Measurements from ENCODE around the gene CLDND2.

Gene CLDND2

GRCh38 chr19:51354742-51355148 lies 14.1 kb downstream of the CLDND2 start:
- DNase-seq (ENCODE audit: low read depth in 2 of 2) = no peak

GRCh38 chr19:51354103-51354741 lies 14.6 kb downstream of the CLDND2 start:
- no peak for DNase-seq (ENCODE audit: low read depth in 2 of 2)

DNA sequence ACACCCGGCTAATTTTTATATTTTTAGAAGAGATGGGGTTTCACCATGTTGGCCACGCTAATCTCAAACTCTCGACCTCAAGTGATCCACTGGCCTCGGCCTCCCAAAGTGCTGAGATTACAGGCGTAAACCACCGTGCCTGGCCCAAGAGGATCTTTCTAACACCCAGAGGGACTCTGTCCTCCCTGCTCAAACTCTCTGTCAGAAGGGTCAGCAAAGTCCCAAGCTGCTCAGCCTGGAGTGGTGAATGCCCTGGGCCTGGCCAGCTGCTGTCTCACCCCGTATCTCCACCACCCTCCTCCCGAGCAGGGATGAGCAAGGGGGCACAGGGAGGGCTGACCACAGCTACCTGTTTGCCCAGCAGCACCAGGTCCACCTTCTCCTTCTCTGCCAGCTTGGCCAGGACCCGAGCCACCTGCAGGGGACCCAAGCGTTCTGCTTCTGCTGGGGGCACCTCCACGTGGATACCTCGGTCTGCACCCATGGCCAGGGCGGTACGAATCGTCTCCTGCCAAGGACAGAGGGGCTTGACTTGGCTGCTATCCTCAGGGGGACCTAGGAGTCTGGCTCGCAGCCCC lies 15.9 kb downstream of the CLDND2 start:
- no peak for DNase-seq (ENCODE audit: low read depth in 2 of 2)

GRCh38 chr19:51351266-51351990 lies 17.4 kb downstream of the CLDND2 start:
- no peak for DNase-seq (ENCODE audit: low read depth in 2 of 2)

DNA sequence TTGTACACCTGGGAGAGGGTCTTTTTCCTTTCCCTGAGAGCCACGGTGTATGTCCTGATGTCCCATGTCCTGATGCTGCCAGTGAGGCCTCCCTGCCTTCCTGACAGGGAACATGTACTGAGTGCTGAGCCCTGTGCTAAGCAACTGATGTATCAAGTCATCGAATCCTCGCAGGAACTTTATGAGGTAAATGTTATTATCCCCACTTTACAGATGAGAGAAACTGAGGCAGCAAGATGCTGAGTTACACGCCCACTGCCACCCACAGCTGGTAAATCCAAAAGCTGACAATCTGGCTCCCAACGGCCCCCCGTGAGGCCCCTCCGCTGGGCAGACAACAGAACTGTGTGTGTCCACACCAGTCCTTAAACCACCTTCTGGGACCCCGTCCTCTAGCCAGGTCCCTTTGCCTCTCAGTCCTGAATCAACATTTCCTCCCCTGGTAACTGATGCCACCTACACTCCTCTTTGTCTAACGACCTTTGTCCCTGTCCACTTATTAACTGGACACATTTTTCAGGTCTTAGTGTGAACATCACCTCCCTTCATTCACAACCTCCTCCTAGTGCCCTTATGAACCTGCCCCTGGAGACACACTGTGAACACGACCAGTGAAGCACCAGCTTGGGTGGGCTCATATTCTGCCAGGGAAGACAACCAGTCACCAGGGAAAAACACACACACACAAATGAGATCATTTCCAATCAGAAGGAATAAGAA lies 21.4 kb downstream of the CLDND2 start:
- DNase-seq (ENCODE audit: low read depth in 2 of 2) = no peak

- DNase-seq (ENCODE audit: low read depth in 2 of 2) = no peak
Observed at GRCh38 chr19:51346742-51347141, 22.1 kb downstream of the CLDND2 start.

GRCh38 chr19:51345076-51345620 lies 23.7 kb downstream of the CLDND2 start:
- DNase-seq (ENCODE audit: low read depth in 2 of 2) = no peak

DNA sequence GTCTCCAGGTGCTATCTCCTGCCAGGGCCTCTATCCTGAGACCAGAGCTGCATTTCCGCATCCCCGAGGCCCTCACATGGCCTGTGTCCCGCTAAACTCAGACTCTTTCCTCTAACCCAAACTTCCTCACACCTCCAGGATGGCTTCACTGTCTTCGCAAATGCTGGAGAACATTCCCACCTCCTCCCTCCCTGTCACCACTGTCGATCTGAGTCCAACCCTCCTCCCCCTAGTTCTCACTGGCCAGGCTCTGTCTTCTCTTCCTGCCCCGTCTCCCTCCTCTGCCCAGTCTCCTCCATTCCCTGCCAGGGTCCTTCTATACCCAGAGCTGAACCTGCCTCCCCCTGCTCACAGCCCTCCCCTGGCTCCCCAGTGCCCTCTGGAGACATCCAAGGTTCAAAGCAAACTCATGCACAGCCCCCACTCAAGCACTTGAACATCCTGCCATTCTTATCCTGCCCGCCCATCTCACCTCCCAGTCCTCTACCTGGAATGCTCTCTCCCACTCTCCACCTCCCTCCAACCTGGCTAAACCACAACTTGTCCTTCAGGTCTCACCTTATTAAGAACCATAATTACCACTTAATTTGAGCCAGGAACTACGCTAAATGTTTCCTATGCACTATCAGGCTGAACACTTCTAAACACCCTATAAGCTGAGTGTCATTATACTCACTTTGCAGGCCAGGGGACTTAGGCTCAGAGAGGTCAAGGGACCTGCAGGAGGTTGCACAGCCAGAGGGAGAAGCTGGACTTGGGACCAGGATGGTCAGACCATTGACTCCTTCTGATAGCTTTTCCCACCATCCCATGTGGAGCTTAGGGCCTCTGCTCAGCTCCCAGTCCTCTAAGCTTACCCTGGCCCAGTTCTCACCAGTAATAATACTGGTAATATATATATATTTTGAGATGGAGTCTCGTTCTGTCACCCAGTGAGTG lies 25.9 kb downstream of the CLDND2 start:
- no peak for DNase-seq (ENCODE audit: low read depth in 2 of 2)

GRCh38 chr19:51341976-51342580 lies 26.7 kb downstream of the CLDND2 start, which contains the start of gene VSIG10L:
Gene VSIG10L, minus strand, starts transcription at chr19:51342139. Its CDS starts 15 bp downstream, at chr19:51342124.
- no peak for DNase-seq (ENCODE audit: low read depth in 2 of 2)

GRCh38 chr19:51341066-51341465 lies 27.7 kb downstream of the CLDND2 start:
- no peak for DNase-seq (ENCODE audit: low read depth in 2 of 2)

GRCh38 chr19:51339687-51340656 lies 28.8 kb downstream of the CLDND2 start:
- peak; percentile 91 for DNase-seq (ENCODE audit: low read depth in 2 of 2)

- DNase-seq (ENCODE audit: low read depth in 2 of 2) = no peak
Observed at GRCh38 chr19:51339313-51339686, 29.5 kb downstream of the CLDND2 start.

DNA sequence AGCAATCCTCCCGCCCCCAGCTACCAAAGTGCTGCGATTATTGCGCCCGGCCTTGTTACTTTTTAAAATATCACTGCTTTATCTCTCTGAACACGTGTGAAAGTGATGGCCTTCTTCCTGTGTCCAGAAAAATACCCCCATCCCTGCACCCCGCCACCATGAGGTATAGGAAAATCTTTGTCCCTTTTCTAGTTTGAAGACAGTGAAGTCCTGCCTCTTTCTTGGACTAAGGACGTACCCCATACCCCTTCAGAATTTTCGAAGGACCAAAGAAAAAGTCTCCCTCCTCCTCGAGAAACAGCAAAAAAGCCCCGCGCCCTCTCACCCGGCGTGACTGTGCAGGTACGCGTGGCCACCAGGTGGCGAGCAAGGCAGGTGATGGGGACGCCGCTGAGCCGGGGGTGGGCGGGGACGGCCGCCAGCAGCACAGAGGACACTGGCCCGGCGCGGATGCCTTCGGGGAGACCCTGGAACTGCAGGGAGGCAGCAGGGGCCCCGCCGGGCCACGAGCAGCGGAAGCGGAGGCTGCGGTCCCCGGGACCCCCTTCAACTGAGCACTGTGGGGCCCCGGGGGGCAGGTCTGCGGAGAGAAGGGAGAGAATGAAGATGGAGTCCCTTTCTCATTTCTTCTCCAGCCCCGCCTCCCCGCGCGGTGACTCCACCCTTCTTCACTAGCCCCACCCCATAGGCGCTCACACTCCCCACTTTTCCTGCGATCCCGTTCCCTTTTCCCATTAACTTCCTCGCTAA lies 30.1 kb downstream of the CLDND2 start:
- peak; percentile 42 to 48 for DNase-seq (ENCODE audit: low read depth in 2 of 2)

- DNase-seq (ENCODE audit: low read depth in 2 of 2) = no peak
Observed at GRCh38 chr19:51337861-51338562, 30.8 kb downstream of the CLDND2 start.

DNA sequence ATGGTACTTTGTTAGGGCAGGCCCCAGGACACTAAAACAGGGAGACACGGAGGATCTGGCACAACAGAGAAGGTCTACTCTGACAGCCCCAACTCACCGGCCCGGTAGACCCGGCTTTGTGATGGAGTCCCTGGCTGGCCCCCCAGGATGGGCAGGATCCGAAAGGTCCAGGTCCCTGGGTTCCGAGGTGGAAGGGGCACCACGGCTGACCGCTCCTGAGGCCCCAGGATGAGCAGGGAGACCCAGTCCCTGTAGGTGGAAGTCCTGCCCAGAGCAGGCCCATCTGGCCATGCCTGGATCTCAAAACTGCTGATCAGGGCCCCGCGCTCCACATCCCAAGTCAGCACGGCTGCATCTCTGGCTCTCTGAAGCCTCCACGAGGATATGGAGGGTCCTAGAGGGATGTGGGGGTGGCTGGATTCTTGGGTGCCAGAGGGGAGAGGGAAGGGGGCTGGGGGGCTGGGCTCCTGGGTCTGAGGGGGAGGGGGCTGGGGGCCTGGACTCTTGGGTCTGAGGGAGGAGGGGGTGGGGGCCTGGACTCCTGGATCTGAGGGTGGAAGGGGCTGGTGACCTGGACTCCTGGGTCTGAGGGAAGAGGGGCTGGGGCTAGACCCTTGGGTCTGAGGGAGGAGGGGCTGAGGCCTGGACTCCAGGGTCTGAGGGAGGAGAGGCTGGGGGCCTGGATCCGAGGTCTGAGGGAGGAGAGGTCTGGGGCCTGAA lies 31.5 kb downstream of the CLDND2 start:
- DNase-seq (ENCODE audit: low read depth in 2 of 2) = no peak

- DNase-seq (ENCODE audit: low read depth in 2 of 2) = no peak
Observed at GRCh38 chr19:51333836-51334460, 34.9 kb downstream of the CLDND2 start.

DNA sequence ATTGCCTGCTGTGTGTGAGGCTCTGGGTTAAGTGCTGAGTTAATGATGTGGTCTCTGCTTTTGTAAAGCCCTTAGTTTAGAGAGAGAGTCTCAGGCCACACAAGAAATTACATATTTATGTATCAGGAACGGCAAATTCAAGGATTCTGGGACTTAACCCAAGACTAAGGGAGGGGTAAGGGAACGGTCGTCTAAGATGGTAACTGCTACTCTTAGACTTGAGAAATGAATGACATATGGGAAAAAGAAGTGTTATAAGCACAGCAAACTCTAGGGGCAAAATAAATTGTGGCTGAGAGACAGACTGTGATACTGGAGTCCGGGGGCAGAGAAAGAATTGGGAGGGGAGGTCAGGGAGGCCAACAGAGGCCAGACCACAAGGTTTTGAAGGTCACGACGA lies 37.1 kb downstream of the CLDND2 start:
- no peak for DNase-seq (ENCODE audit: low read depth in 2 of 2)

Measured in fibroblast of skin of left quadriceps (primary cell).